Stomach (tissue), 9 donors: Measurements from ENCODE around the gene CPT2. TPM values are rescaled to one million over a fixed set of nuclear protein-coding genes. Genes with fewer than 3 reads are reported as not detected.

Source experiments
- DNase-seq, 2 donors: peaks; one replicate each; pipeline versions ENCODE4 v3.0.0 to v3.0.0-alpha.2; 2013 to 2019
- H3K27ac ChIP-seq, 5 donors: fragments of 200-600 bp in 4 of 5; sonication (generic) in 4 of 5; one replicate each; pipeline ENCODE4 v1.5.1; 2013 to 2019; ENCODE audit warnings: mild to moderate bottlenecking in 1 of 5, moderate library complexity in 1 of 5
- H3K27me3 ChIP-seq, 3 donors: fragments of 200-600 bp; sonication (generic); one replicate each; pipeline ENCODE4 v1.5.1; 2017 to 2019; ENCODE audit warnings: mixed run types in 1 of 3
- H3K36me3 ChIP-seq, 4 donors: fragments of 200-600 bp; sonication (generic); 1 replicate in 3 of 4; 2 replicates in 1 of 4; pipeline ENCODE4 v1.5.1; 2016 to 2019
- H3K4me1 ChIP-seq, 4 donors: fragments of 200-600 bp; sonication (generic); one replicate each; pipeline ENCODE4 v1.5.1; 2016 to 2019
- H3K4me3 ChIP-seq, 4 donors: fragments of 200-600 bp; sonication (generic) in 3 of 4; one replicate each; pipeline ENCODE4 v1.5.1; 2016 to 2019; ENCODE audit warnings: mild to moderate bottlenecking in 1 of 4
- H3K9me3 ChIP-seq, 4 donors: fragments of 200-600 bp; sonication (generic); one replicate each; pipeline ENCODE4 v1.5.1; 2016 to 2019
- EP300 ChIP-seq: sonication (generic); formaldehyde crosslinking; IDR thresholded peaks from one replicate; pipeline ENCODE4 v1.6.1; 2017; ENCODE audit warnings: antibody characterized with exemption
- POLR2A ChIP-seq, 4 donors: fragments of 450-650 bp; IDR thresholded peaks; one replicate each; pipeline ENCODE4 v1.6.1; 2016; ENCODE audit warnings: antibody characterized with exemption in 4 of 4, control low read depth in 2 of 4, mild to moderate bottlenecking in 1 of 4, moderate library complexity in 1 of 4
- POLR2AphosphoS5 ChIP-seq, 3 donors: sonication (generic); formaldehyde crosslinking; IDR thresholded peaks; one replicate each; pipeline ENCODE4 v1.6.1; 2016; ENCODE audit warnings: antibody characterized with exemption in 3 of 3
- WGBS, 5 donors: extraction: QIAGEN DNeasy Blood & Tissue Kit in 3 of 5; methylation state at CpG; one replicate each; pipeline versions ENCODE4 v1.1.5 to v1.1.7; 2013 to 2018; 5-methylcytosine and 5-hydroxymethylcytosine counted together
- intact Hi-C: fragments of 100-400 bp; cut with DNase I; formaldehyde crosslinking; loops from one replicate; pipeline ENCODE4 v1.15.1; 2023; ENCODE audit warnings: low total_unique reads
- polyA plus RNA-seq, 3 donors: library from polyadenylated mRNA; stranded (reverse); fragments of 200-250 nt; gene quantifications; one replicate each; pipeline ENCODE4 v1.2.3, GENCODE V29; 2013
- total RNA-seq, 5 donors: library from RNA; depleted of rRNA; stranded (reverse); fragments of >200 nt; gene quantifications; one replicate each; pipeline versions ENCODE4 v1.1.0 to v1.2.3, GENCODE V29; 2014 to 2016
- TF ChIP-seq, protein P1 (sequence below), 7 experiments: fragments of 450-650 bp in 4 of 7; fragments of 200-600 bp in 3 of 7; sonication (generic) in 3 of 7; IDR thresholded peaks; one replicate each; pipeline ENCODE4 v1.5.1; 2016 to 2019; ENCODE audit warnings: antibody characterized with exemption in 7 of 7, control low read depth in 2 of 7, mild to moderate bottlenecking in 1 of 7
- donor health status: healthy with polysubstance abuse.
- donor health status: Bipolar disorder and iron deficiency.
- donor health status: healthy.

The CPT2 gene
- total and polyA plus RNA-seq, 8 donors: 2.3 to 221 (median 19.4) TPM

DNA sequence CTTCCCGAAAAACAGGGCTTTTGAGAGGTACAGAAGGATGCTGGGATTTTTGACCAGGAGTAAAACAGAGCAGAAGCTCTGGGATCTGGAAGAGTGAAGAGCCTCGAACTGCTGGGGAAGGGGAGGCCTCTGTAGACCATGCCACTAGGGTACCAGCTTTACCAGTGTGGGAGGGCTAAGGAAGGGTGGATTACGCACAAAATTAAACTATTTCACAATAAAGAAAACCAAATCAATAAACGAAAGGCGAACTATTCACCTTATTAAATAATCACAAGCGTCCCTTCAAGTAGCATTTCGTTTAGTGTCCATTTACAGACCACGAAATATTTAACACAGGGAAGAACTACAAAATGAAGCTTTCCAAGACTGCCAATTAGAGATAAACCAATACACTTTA, 23.1 kb downstream of the CPT2 start:
- peak overlapping the region; percentile 32 to 99 (median 97) for H3K27ac ChIP-seq
- no peak for DNase-seq
- peaks cover 10 to 28% (median 19%) of the 10 kb centered on the region in 4 donors for H3K4me1 ChIP-seq
- TF ChIP-seq POLR2A (IDR thresholded peaks at IDR 0.05) (no peak), POLR2AphosphoS5 (IDR thresholded peaks at IDR 0.05) (no peak), EP300 (no peak)
- TF ChIP-seq, protein P1, sequence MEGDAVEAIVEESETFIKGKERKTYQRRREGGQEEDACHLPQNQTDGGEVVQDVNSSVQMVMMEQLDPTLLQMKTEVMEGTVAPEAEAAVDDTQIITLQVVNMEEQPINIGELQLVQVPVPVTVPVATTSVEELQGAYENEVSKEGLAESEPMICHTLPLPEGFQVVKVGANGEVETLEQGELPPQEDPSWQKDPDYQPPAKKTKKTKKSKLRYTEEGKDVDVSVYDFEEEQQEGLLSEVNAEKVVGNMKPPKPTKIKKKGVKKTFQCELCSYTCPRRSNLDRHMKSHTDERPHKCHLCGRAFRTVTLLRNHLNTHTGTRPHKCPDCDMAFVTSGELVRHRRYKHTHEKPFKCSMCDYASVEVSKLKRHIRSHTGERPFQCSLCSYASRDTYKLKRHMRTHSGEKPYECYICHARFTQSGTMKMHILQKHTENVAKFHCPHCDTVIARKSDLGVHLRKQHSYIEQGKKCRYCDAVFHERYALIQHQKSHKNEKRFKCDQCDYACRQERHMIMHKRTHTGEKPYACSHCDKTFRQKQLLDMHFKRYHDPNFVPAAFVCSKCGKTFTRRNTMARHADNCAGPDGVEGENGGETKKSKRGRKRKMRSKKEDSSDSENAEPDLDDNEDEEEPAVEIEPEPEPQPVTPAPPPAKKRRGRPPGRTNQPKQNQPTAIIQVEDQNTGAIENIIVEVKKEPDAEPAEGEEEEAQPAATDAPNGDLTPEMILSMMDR (IDR thresholded peaks at IDR 0.05): no peak
- H3K27me3 ChIP-seq: no peaks in the 10 kb centered on the region
- intact Hi-C loops: no loop called here
- H3K36me3 ChIP-seq: peaks cover 16 to 42% (median 39%) of the 10 kb centered on the region in 4 donors
- 16 to 24% (median 17%) methylated on average over 8 of the region's 8 CpGs for WGBS, 5 donors
- no peaks in the 10 kb centered on the region for H3K9me3 ChIP-seq
- peak overlapping the region; percentile 61 to 79 (median 72) for H3K4me3 ChIP-seq

DNA sequence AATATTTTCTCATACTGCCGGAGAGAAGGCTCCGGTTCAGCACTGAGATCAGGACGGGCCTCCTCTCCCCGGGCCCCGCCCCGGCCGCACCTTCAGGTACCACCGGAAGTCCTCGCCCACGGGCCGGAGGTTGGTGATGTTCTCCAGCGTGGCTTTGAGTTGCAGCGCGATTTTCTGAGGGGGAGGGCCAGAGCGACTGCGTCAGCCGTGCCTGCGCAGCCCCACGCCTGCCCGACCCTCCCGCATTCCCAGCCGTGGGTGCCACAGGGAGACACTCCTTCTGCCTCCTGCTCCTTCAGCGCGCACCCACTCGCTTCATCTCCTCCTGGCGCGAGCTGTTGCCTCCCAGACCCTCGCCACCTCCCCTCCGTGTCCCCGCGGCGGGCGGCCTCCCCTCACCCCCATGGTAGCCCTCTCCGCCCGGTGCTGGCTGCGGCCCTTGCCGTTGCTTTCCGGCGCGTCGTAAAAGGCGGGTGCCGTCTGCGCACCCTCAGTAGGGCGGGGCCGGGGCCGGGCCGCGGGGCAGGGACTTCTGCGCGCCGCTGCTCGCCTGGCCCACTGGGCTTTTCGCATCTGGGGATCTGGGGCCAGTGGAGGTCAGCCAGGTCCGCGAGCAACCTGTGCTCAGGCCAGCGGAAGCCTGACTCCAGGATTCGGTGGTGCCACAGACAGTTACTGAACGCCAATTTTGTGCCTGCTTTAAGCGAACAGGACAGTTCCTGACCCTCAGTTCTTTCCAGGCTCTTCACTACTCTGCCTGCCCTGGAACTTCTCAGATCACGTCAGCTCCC, 23.7 kb downstream of the CPT2 start, which contains the start of gene CZIB:
TSS of gene CZIB (minus strand) at position 464 of the 791 bp plus-strand sequence. CDS start at position 405, 59 bp downstream.
- H3K4me3 ChIP-seq: peak within 1 kb of the TSS; percentile 61 to 79 (median 72)
- no peak for TF ChIP-seq EP300
- TF ChIP-seq POLR2AphosphoS5 (IDR thresholded peaks at IDR 0.05): peak; percentile 96 to 98 (median 96)
- peak in 2 of 4 donors; percentile 70 to 93 for TF ChIP-seq POLR2A (IDR thresholded peaks at IDR 0.05)
- H3K4me1 ChIP-seq: peaks cover 10 to 28% (median 19%) of the 10 kb centered on the region in 4 donors
- peak; percentile 94 to 98 for DNase-seq
- no peaks in the 10 kb centered on the region for H3K27me3 ChIP-seq
- peak within 1 kb of the TSS; percentile 97 to 99 (median 98) for H3K27ac ChIP-seq
- intact Hi-C loops: no loop called here
- H3K36me3 ChIP-seq: peaks cover 14 to 35% (median 32%) of the 10 kb centered on the region in 4 donors
- H3K9me3 ChIP-seq: no peaks in the 10 kb centered on the region
- WGBS, 5 donors: 0 to 1% (median 0%) methylated on average over 24 to 61 of the region's 61 CpGs

DNA sequence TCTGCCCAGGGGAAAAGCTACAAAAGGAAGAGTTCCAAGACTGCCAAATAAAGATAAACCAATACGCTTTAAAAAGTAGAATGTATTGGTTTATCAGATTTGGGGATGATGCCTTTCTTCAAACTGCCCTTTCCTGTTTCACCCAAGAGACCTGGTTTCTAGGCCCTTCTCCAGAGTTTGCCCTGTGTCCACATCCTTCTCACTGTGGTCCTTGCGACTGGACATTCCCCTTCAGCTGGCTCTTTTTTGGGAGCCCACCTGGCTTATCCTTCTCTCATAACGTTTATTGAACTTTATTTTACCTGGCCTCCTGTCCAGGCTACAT, 24.3 kb downstream of the CPT2 start:
- DNase-seq: no peak
- H3K4me1 ChIP-seq: peaks cover 10 to 28% (median 19%) of the 10 kb centered on the region in 4 donors
- peak overlapping the region; percentile 61 to 79 (median 72) for H3K4me3 ChIP-seq
- no peaks in the 10 kb centered on the region for H3K27me3 ChIP-seq
- intact Hi-C loops: no loop called here
- H3K27ac ChIP-seq: peak overlapping the region; percentile 97 to 99 (median 98)
- 24 to 37% (median 32%) methylated on average over 3 of the region's 3 CpGs for WGBS, 5 donors
- no peaks in the 10 kb centered on the region for H3K9me3 ChIP-seq
- H3K36me3 ChIP-seq: peaks cover 10 to 33% (median 29%) of the 10 kb centered on the region in 4 donors
- TF ChIP-seq POLR2AphosphoS5 (IDR thresholded peaks at IDR 0.05): no peak
- no peak for TF ChIP-seq POLR2A (IDR thresholded peaks at IDR 0.05)
- TF ChIP-seq, protein P1 (IDR thresholded peaks at IDR 0.05): no peak
- no peak for TF ChIP-seq EP300

DNA sequence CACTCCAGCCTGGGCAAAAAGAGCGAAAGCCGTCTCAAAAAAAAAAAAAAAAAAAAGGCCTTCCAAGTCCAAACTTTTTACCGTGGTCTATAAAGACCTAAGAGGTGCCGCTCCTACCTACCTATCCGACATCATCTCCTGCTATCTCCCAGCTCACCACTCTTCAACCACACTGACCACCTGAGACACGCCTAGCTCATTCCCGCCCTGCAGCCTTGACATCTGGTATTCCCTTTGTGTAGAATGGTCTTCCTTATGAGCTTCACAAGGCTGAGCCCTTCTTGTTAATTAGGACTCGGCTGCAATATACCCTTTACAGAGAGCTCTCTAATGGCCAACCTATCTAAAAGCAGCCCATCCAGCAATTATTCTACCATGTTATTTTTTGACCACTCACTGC, 41.0 kb downstream of the CPT2 start:
- H3K27ac ChIP-seq: peak overlapping the region in 4 of 5 donors; percentile 80 to 89 (median 86)
- WGBS, 5 donors: 19 to 36% (median 30%) methylated on average over 8 of the region's 8 CpGs
- H3K27me3 ChIP-seq: no peaks in the 10 kb centered on the region
- DNase-seq: no peak
- peaks cover 23 to 38% (median 36%) of the 10 kb centered on the region in 4 donors for H3K36me3 ChIP-seq
- TF ChIP-seq POLR2AphosphoS5 (IDR thresholded peaks at IDR 0.05) (no peak), POLR2A (IDR thresholded peaks at IDR 0.05) (no peak), EP300 (no peak)
- TF ChIP-seq, protein P1 (IDR thresholded peaks at IDR 0.05): no peak
- peaks cover 21 to 38% (median 32%) of the 10 kb centered on the region in 4 donors for H3K4me1 ChIP-seq
- H3K4me3 ChIP-seq: peak overlapping the region; percentile 78 to 99 (median 87)
- H3K9me3 ChIP-seq: no peaks in the 10 kb centered on the region
- intact Hi-C loops: no loop called here
